Spinal cord (tissue), 10 donors: ENCODE data around the gene PCED1A. TPM values are rescaled to one million over a fixed set of nuclear protein-coding genes. Genes with fewer than 3 reads are reported as not detected.

Source experiments
- DNase-seq, 6 donors: peaks; one replicate each; pipeline versions ENCODE4 v3.0.0 to v3.0.0-alpha.2; 2013 to 2015; ENCODE audit warnings: low spot score in 6 of 6, low read depth in 4 of 6
- H3K27ac ChIP-seq: one replicate; pipeline ENCODE4 v1.5.1; 2013; ENCODE audit warnings: low read depth, low read length, control low read depth
- H3K27me3 ChIP-seq: one replicate; pipeline ENCODE4 v1.6.1; 2013; ENCODE audit warnings: low read length; ENCODE audit not compliant: control insufficient read depth, insufficient read depth
- H3K36me3 ChIP-seq: one replicate; pipeline ENCODE4 v1.6.1; 2013; ENCODE audit warnings: low read length; ENCODE audit not compliant: control insufficient read depth, insufficient read depth
- H3K4me1 ChIP-seq: one replicate; pipeline ENCODE4 v1.6.1; 2013; ENCODE audit warnings: low read length; ENCODE audit not compliant: control insufficient read depth, insufficient read depth
- H3K4me3 ChIP-seq: one replicate; pipeline ENCODE4 v1.5.1; 2013; ENCODE audit warnings: low read depth, low read length, control low read depth
- H3K9me3 ChIP-seq: one replicate; pipeline ENCODE4 v1.6.1; 2013; ENCODE audit warnings: low read length; ENCODE audit not compliant: control insufficient read depth, insufficient read depth
- WGBS: methylation state at CpG from one replicate; pipeline ENCODE4 v1.1.5; 2013; ENCODE audit warnings: missing lambda C conversion rate; ENCODE audit not compliant: insufficient coverage; 5-methylcytosine and 5-hydroxymethylcytosine counted together
- polyA plus RNA-seq, 2 donors: library from polyadenylated mRNA; unstranded; fragments of 120-200 nt; gene quantifications; one replicate each; pipeline ENCODE4 v1.2.1, GENCODE V29; 2013; ENCODE audit not compliant: insufficient read length in 2 of 2
- total RNA-seq, 2 donors: library from RNA; depleted of rRNA in 1 of 2; stranded (reverse); fragments of 120-200 nt in 1 of 2; fragments of >200 nt in 1 of 2; gene quantifications; one replicate each; pipeline versions ENCODE4 v1.2.3 to v1.2.4, GENCODE V29; 2013 to 2014
- donor health status: healthy.

PCED1A gene
- total and polyA plus RNA-seq, 4 donors = 15.7 to 64.9 (median 52.3) TPM

DNA sequence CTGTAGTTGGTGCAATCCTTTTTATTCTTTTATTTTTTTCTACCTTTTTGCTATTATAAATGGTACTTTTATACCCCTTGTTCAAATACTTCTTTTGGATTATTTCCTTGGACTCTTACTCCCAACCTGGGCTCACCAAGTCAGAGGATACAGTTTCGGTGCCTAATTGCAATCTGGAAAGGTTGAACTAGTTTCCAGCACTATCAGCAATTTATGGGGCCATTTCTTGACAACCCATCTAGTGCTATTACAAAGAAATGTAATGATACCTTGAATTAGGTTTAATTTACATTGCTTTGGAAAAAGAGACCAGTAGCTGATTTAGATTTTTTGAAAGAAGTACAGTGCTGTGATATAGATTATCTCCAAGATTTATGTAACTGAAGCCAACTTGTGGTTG is 38.1 kb upstream of the PCED1A start:
- Histone ChIP-seq H3K36me3 (peaks cover 8% of the 10 kb centered on the region), H3K27ac (no peak overlapping the region), H3K27me3 (no peaks in the 10 kb centered on the region), H3K9me3 (no peaks in the 10 kb centered on the region), H3K4me1 (peaks cover 16% of the 10 kb centered on the region), H3K4me3 (no peak overlapping the region)
- no peak for DNase-seq
- no CpG with 5 or more reads among the region's 1 CpG for WGBS

DNA sequence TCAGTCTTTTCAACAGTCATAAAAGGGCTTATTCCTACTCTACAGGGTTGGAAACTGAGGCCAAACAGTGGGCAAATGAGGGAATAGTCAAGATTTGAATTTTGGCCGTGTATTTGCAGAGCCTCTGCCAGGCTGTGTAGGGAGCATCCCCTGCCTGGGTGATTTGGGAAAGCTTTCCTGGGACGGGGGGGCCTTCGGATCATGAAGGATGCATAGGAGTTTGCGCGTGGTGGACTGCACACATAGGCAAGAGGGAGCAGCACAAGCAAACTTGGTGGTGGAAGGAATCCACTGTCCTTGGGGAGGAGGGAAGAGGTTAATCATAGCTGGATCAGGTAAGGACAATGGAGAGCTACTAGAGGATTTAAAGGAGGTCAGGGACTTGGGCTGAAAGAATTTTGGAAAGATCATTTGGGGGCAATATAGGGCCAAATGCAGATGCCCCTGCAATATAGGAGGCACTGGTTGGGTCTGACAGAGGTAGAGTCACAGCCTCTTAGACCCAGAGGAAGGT is 35.3 kb upstream of the PCED1A start:
- Histone ChIP-seq H3K27me3 (peaks cover 2% of the 10 kb centered on the region), H3K36me3 (peaks cover 6% of the 10 kb centered on the region), H3K4me1 (peaks cover 37% of the 10 kb centered on the region), H3K4me3 (no peak overlapping the region), H3K27ac (no peak overlapping the region), H3K9me3 (no peaks in the 10 kb centered on the region)
- WGBS = 87% methylated on average over 5 of the region's 5 CpGs
- no peak for DNase-seq

DNA sequence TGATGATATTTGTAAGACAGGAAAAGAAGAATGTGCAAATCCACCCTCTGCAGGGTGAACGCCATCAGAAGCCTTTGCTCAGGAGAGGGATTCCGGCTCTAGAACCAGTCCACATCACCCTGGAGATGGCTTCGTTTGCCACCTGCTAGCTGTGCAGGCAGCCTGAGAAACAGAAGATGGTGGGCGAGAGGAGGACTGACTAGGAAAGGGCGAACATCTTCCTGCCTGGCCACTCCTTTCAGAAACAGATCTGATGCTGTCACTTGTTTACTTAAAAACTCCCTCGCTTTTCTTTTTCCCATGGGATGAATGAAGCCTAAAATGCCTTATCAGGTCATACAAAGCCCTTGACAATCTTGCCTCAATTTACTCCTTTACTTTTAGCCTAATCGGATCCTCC is 34.0 kb upstream of the PCED1A start:
- peak in 2 of 6 donors; percentile 28 to 30 for DNase-seq
- 11% methylated on average over 6 of the region's 7 CpGs for WGBS
- Histone ChIP-seq H3K4me1 (peaks cover 39% of the 10 kb centered on the region), H3K4me3 (peak overlapping the region; percentile 94), H3K36me3 (peaks cover 6% of the 10 kb centered on the region), H3K27me3 (peaks cover 2% of the 10 kb centered on the region), H3K9me3 (no peaks in the 10 kb centered on the region), H3K27ac (no peak overlapping the region)

DNA sequence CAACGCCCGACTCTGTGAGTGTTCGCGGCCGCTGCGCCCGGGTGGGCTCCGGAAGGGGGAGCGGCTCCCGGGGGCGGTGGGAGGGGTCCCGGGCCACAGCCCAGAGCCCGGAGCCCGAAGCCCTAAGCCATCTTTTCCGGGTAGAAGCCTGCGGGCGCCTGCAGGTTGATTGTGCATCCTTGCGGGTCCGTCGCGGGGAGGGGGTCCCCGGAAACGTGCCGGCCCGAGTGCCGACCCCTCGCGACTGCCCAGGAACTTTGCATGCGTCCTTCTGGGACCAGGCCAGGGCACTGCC is 33.2 kb upstream of the PCED1A start:
- peak in 3 of 6 donors; percentile 26 to 83 (median 79) for DNase-seq
- under 1% methylated on average over 29 of the region's 29 CpGs for WGBS
- peak overlapping the region; percentile 94 for H3K4me3 ChIP-seq
- peaks cover 2% of the 10 kb centered on the region for H3K27me3 ChIP-seq
- peak overlapping the region; percentile 64 for H3K27ac ChIP-seq
- H3K4me1 ChIP-seq = peaks cover 35% of the 10 kb centered on the region
- H3K36me3 ChIP-seq = peaks cover 6% of the 10 kb centered on the region
- no peaks in the 10 kb centered on the region for H3K9me3 ChIP-seq

DNA sequence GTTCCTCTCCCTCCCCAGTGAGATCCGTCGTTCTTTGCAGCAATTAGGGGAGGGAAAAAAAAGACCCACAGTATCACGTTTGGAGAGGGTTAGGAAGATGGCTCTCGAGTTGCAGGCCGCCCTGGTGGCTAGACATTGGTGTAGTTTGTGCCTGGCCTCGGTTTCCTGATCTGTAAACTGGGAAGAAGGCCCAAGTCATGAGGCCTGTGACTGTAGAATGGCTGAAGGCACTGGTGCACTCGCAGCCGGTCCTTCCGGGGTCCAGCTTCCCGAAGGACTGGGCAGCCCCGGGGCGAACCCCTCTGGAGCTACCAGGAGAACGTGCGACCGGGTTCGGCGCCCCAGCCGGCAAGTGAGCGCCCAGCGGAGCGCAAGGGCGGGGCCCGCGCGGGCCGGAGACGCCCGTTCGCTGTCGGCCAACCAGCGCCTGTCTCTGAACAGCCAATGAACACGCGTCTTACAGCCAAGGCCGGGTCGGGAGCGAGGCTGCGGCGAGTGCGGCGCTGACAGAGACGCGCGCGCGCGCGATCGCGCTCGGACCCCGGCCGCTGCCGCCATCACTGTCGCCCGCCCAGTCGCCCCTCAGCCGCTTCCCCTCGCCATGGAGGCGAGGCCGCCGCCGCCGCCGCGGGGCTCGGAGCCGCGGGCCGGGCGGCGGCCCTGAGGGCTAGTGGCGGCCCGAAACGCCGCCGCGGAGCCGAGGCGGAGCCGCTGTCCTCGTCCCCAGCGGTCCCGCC is 32.7 kb upstream of the PCED1A start, which contains the start of gene PTPRA:
TSS of gene PTPRA (plus strand) at position 472 of the 737 bp plus-strand sequence. CDS start 90,797 bp downstream, outside the sequence.
- DNase-seq = peak; percentile 76 to 98 (median 92)
- Histone ChIP-seq H3K9me3 (no peaks in the 10 kb centered on the region), H3K4me3 (peak within 1 kb of the TSS; percentile 94), H3K27me3 (peaks cover 2% of the 10 kb centered on the region), H3K27ac (peak within 1 kb of the TSS; percentile 73), H3K36me3 (peaks cover 4% of the 10 kb centered on the region), H3K4me1 (peaks cover 35% of the 10 kb centered on the region)
- WGBS = under 1% methylated on average over 82 of the region's 83 CpGs

DNA sequence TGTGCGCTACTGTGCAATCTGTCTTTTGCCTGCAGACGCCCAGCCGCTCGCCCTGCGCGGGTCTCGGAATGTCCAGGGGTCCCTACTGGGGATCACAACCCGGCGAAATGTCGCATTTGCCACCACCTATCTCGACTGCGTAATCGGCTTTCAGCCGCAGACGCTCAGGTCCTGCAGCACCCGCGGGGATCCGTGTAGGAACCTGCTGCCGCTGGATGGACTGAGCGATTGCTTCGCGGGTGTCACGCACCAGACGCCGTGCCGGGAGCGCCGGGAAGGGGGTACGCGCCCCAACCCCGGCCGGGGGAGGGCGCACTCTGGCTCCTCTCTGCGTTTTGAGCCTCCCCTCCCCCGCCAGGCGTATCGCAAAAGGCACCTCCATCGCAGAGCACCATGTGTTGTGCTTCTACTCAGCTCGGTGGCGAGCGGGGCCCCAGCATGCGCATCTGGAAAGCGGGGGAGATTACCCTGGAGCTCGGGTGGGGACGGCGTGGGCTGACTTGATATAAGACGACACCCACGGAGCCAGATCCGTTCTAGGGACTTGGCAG is 32.1 kb upstream of the PCED1A start:
- Histone ChIP-seq H3K27me3 (peaks cover 2% of the 10 kb centered on the region), H3K4me3 (peak overlapping the region; percentile 72), H3K36me3 (peaks cover 3% of the 10 kb centered on the region), H3K4me1 (peaks cover 35% of the 10 kb centered on the region), H3K9me3 (no peaks in the 10 kb centered on the region), H3K27ac (peak overlapping the region; percentile 73)
- peak in 3 of 6 donors; percentile 33 to 86 (median 78) for DNase-seq
- under 1% methylated on average over 49 of the region's 49 CpGs for WGBS

DNA sequence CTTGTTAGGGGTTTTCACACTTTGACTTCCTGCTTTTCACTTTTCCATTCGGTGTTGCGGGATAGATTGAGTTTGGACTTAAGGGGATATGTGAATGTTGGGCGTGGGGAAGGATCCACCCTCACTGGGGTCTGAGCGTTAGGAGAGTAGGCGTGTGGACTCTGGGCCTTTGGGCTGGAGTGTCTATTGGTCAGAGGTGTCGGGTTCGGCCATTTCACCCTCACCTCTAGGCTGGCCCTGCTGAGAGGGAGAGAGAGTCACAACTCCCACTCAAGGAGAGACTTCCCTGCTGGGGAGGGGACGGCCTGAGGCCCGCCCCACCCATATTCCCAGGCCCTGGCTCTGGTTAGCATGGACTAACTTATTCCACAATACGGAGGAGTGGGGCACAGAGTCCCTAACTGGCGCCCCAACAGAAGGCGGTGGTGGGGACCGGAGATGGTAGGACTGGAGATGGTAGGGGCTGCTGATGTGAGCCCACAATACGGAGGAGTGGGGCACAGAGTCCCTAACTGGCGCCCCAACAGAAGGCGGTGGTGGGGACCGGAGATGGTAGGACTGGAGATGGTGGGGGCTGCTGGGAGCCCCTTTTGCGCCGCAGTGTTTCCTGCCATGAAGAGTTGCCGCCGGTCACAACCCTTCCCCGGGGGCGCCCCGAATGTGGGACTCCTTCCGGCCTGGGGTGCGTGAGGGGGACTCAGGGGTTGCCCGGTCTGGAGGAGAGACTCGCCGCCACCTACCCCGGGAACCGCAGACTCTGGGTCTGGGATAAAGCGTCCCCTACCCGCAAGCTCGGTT is 31.4 kb upstream of the PCED1A start:
- Histone ChIP-seq H3K4me1 (peaks cover 35% of the 10 kb centered on the region), H3K27ac (no peak overlapping the region), H3K36me3 (peaks cover 8% of the 10 kb centered on the region), H3K27me3 (peaks cover 2% of the 10 kb centered on the region), H3K9me3 (no peaks in the 10 kb centered on the region), H3K4me3 (peak overlapping the region; percentile 72)
- 10% methylated on average over 25 of the region's 34 CpGs for WGBS
- peak in 1 of 6 donors; percentile 8 for DNase-seq

DNA sequence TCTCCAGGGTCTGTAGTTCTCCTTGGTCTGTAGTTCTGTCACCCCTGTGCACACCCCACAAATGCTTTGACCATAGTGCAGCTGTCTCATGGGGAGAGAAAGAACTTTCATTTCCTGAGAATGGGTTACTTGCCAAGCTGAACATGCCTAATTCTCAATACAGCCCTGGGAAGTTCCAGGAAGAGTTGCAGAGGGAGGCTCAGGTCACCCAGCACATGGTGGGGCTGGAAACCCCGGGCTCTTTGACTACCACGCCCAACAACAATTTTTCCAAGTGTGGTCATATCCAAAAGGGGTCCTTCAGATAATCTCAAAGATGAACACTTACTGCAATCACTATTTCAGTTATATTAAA is 30.6 kb upstream of the PCED1A start:
- peaks cover 35% of the 10 kb centered on the region for H3K4me1 ChIP-seq
- no peak overlapping the region for H3K4me3 ChIP-seq
- peak in 1 of 6 donors; percentile 21 for DNase-seq
- no CpG with 5 or more reads among the region's 2 CpGs for WGBS
- H3K27ac ChIP-seq = no peak overlapping the region
- no peaks in the 10 kb centered on the region for H3K9me3 ChIP-seq
- peaks cover 2% of the 10 kb centered on the region for H3K27me3 ChIP-seq
- peaks cover 14% of the 10 kb centered on the region for H3K36me3 ChIP-seq

DNA sequence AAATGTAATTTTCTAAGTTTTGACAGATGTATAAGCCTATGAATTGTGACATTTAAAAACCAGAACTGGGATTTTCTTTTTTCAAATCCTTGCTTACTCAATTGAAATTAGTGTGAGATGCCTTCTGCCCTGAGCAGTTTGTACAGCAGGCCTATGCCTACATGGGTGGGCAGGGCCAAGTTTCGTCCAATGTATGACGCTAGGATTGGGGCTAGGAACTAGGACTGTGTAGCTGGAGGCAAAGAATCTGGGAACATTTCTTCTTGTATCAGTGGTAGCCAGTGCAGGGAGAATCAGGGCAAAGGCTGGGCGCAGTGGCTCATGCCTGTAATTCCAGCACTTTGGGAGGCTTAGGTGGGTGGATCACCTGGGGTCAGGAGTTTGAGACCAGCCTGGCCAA is 28.9 kb upstream of the PCED1A start:
- peaks cover 26% of the 10 kb centered on the region for H3K4me1 ChIP-seq
- 100% methylated on average over 3 of the region's 3 CpGs for WGBS
- no peak overlapping the region for H3K4me3 ChIP-seq
- peaks cover 31% of the 10 kb centered on the region for H3K36me3 ChIP-seq
- H3K9me3 ChIP-seq = no peaks in the 10 kb centered on the region
- H3K27me3 ChIP-seq = peaks cover 2% of the 10 kb centered on the region
- no peak overlapping the region for H3K27ac ChIP-seq
- DNase-seq = no peak
